Measurements from ENCODE around the gene NAGA.

DNA sequence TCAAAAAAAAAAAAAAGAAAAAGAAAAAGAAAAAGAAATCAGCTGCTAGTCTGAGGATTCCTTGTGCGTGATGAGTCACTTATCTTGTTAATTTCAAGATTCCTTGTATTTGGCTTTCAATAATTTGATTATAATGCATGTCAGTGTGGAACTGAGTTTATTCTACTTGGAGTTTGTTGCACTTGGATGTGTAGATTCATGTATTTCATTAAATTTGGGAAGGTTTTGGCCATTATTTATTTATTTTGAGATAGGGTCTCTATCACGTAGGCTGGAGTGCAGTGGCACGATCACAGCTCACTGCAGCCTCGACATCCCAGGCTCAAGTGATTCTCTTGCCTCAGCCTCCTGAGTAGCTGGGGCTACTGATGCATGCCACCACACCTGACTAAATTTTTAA is 57.2 kb downstream of the NAGA start:
- TF ChIP-seq, protein P1, sequence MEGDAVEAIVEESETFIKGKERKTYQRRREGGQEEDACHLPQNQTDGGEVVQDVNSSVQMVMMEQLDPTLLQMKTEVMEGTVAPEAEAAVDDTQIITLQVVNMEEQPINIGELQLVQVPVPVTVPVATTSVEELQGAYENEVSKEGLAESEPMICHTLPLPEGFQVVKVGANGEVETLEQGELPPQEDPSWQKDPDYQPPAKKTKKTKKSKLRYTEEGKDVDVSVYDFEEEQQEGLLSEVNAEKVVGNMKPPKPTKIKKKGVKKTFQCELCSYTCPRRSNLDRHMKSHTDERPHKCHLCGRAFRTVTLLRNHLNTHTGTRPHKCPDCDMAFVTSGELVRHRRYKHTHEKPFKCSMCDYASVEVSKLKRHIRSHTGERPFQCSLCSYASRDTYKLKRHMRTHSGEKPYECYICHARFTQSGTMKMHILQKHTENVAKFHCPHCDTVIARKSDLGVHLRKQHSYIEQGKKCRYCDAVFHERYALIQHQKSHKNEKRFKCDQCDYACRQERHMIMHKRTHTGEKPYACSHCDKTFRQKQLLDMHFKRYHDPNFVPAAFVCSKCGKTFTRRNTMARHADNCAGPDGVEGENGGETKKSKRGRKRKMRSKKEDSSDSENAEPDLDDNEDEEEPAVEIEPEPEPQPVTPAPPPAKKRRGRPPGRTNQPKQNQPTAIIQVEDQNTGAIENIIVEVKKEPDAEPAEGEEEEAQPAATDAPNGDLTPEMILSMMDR (conservative IDR thresholded peaks at IDR 0.05 in 1 of 2, IDR thresholded peaks at IDR 0.05 in 1 of 2; ENCODE audit: low read depth in 1 of 2, low read length in 2 of 2) = no peak
- TF ChIP-seq EZH2 (IDR thresholded peaks at IDR 0.05; ENCODE audit: low read length, missing control alignments) = no peak
